Activated T-cell treated with anti-CD3 and anti-CD28 coated beads, Interleukin-2, amount 50 U/mL, for 4 hours (primary cell): ENCODE measurements around the gene FRMD6. TPM values are rescaled to one million over a fixed set of nuclear protein-coding genes. Genes with fewer than 3 reads are reported as not detected.

Experiments
- ATAC-seq, 2 donors: fragments of 200-7000 bp; cut with Tn5 transposase; one replicate each; pipeline ENCODE4 v1.10.0; 2021
- DNase-seq: peaks from one replicate; pipeline ENCODE4 v3.0.0-alpha.2; 2020
- H3K27me3 Mint-ChIP-seq: one replicate; pipeline ENCODE4 v1.8.0; 2021; ENCODE audit warnings: low read depth, mixed read lengths
- H3K36me3 Mint-ChIP-seq: one replicate; pipeline ENCODE4 v1.8.0; 2022; ENCODE audit warnings: mixed read lengths; ENCODE audit not compliant: insufficient read depth
- H3K4me1 Mint-ChIP-seq: one replicate; pipeline ENCODE4 v1.8.0; 2021; ENCODE audit warnings: low read depth, mixed read lengths
- H3K4me3 Mint-ChIP-seq: one replicate; pipeline ENCODE4 v1.8.0; 2021; ENCODE audit warnings: mild to moderate bottlenecking, moderate library complexity, mixed read lengths
- H3K9me3 Mint-ChIP-seq: one replicate; pipeline ENCODE4 v1.8.0; 2021; ENCODE audit warnings: mixed read lengths
- total RNA-seq, 3 donors: library from RNA; stranded (reverse); gene quantifications; one replicate each; pipeline ENCODE4 v1.2.1, GENCODE V29; 2021

Gene FRMD6
- total RNA-seq, 3 donors from 2014 or later, result 2.2 to 4.8 (median 3.1) TPM

DNA sequence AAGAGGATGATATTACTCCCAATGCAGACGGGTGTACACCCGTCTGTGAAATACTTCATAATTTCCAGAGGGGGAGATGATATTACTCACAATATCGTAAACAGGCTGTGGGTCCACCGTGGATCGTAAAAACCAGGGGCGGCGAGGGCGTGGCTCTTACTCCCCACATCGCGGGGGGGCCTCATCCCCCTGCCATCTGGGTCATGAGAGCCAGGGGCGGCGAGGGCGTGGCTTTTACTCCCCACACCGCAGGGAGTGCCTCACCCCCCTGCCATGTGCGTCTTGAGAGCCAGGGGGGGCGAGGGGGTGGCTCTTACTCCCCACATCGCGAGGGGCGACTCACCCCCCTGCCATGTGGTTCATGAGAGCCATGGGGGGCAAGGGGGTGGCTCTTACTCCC is 122.5 kb downstream of the FRMD6 start:
- DNase-seq, result no peak
- no peaks in the 10 kb centered on the region for H3K36me3 Mint-ChIP-seq
- H3K9me3 Mint-ChIP-seq, result no peaks in the 10 kb centered on the region
- peak; percentile 37 to 38 for ATAC-seq
- H3K4me3 Mint-ChIP-seq, result no peak overlapping the region
- peaks cover 14% of the 10 kb centered on the region for H3K27me3 Mint-ChIP-seq
- peaks cover 1% of the 10 kb centered on the region for H3K4me1 Mint-ChIP-seq

DNA sequence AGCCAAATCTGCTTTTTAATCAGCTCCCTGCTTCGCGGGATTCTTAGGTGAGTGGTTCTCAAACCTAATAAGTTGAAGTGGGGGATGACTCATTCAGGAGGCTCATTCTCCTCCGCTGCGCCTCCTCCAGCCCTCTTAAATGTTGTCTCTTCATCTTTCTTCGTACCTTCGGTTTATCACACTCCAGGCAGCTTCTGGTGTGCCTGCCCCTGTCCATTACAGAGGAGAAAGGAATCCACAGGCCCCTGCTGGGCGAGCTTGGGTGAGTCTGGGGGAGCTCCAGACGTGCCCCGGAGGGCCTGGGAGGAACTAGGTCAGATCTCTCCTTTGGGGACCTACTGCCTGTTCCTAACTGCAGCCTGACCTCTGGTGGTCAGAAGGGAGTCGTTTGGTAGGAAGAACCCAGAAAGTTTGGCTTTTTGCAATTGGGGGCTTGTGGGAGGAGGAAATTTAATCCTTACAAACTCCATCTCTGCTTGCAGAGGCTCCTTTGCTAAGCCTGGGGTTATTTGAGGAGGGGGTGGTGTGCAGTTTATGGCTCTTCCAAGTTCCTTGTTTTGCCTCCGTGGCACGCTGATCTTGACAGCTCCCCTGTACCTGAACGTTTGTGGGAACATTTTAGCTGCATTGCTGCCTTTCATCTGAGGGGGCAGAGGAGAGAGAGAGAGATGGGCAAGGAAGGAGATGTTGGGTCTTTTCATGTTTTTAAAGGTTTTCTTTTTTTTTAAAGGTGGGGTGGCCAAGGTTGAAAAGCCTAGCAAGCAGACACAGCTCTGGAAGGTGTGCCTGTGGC is 124.6 kb downstream of the FRMD6 start:
- H3K4me3 Mint-ChIP-seq, result no peak overlapping the region
- no peaks in the 10 kb centered on the region for H3K36me3 Mint-ChIP-seq
- no peak for DNase-seq
- ATAC-seq, result peak; percentile 59 to 63
- peaks cover 13% of the 10 kb centered on the region for H3K4me1 Mint-ChIP-seq
- no peaks in the 10 kb centered on the region for H3K9me3 Mint-ChIP-seq
- peaks cover 14% of the 10 kb centered on the region for H3K27me3 Mint-ChIP-seq

DNA sequence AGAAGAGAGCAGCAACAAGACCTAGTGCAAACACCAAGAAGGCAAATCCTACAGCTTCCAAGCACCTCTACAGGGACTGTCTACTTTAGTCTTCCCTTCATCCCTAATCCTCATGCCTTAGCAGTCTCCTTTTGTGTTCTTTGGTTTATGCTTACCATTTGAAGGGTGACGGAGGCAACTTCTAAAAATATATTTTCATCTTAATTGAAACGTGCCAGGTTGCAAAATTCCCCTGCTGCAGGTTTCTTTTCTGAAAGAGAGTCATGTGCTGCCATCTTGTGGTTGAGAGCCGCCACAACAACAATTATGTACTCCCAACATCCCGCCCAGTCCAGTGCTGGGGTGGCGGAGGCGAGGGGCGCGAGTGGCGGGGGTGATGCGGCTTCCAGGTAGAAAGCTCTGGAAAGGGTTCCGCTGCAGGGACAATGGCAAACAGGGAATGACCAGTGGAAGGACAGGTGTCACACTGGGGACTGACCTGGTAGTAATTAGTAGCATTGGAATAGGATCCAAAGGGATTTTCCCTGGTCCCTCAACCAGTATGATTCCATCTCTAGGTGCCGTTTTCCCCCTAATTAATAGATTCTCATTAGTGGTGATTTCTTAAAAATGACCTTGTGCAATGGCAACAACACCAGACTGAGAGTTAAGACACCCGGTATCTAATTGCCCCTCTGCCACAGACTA is 128.4 kb downstream of the FRMD6 start:
- Mint-ChIP-seq H3K4me1 (peaks cover 17% of the 10 kb centered on the region), H3K36me3 (peaks cover under 1% of the 10 kb centered on the region), H3K9me3 (peaks cover 4% of the 10 kb centered on the region), H3K4me3 (no peak overlapping the region), H3K27me3 (peaks cover 31% of the 10 kb centered on the region)
- DNase-seq (peak; percentile 72), ATAC-seq (peak; percentile 73 to 75)

Other genes starting within 250 kb of the FRMD6 start
- gene GNG2, start 208.7 kb downstream of the FRMD6 start, total RNA-seq, result 10 to 100 TPM; 28.4 to 47.3 (median 42.9) TPM